Fibroblast of skin of right quadriceps (primary cell): ENCODE data around the gene STEAP3.
"Not testable (repeated sequence)": the region's sequence is repeated elsewhere in the genome, so short reads cannot be mapped to it uniquely, and the experiment has no call there.

Source experiments
- DNase-seq: peaks from one replicate; pipeline ENCODE4 v3.0.0-alpha.2; 2013

The STEAP3 gene

DNA sequence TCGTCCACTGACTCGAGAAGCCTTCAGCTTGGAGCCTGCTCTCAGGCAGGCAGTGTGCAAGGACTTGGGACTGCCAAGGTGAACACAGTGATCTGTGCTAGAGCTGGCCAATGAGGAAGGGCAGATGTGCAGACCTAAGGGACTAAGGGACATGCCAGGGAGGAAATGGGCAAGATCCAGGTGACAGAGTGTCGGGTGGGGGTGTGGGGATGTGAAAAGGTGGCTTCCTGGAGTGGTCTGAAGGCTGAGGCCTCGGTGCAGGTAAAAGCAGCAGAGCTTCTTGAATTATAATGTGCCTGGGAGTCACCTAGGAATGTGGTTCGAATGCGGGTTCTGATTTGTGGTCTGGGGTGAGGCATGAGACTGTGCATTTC is 42.0 kb downstream of the STEAP3 start:
- DNase-seq = no peak

DNA sequence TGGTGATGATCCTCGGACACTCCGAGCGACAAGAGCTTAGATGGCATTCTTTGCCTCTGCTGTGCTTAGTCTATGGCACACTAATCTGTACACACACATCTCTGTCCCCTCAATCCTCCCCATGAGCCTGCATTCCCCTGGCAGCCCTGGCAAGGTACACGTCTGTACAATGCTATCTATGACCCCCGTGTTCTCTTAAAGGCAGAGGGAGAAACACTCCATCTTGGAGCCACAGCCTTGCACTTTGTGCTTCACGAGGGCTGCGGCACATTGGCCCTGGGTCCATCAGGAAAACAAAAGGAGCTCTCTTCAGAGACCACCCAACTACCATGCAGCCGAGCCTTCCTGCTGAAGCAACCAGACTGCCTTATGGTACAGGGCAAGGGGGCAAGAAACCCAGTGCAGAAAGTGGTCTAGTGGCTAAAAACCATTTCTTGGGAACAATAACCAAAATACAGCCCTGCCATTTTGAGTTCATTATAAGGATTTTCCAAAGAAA is 42.5 kb downstream of the STEAP3 start:
- DNase-seq = no peak

DNA sequence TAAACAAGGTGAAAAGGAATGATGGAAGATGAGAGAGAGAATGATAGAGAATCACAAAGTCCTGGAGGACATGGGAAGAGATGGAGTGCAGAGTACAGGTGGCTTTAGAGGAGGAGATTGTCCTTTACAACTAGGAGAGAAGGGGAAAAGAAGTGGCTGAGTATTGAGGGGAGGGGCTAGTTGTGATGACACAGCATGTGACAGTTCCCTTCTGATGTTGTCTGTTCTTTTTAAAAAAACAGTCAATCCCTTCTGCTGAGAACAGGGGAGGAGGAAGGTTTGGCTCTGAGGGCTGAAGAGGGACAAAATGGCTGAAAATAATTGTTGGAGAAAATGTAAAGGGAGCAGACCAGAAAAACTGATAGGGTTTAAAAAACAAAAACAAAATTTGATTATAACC is 44.0 kb downstream of the STEAP3 start:
- DNase-seq = no peak

DNA sequence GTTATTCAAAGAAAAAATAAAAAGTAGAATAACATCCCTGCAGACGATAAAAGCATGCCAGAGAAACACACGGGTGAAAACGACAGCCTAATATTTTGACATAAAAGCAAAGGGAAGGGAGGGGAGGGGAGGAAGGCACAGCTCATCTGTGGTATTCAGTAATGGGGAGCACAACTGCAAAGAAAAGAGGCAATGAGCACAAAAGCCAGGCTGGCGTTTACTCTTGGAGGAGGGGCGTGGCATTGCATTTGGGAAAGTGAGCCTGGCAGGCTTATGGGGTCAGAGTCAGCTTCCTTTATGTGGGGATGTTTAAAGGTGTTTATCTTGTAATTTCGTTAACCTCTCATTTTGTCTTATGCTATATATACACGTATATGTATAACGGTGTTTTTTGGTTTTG is 53.2 kb downstream of the STEAP3 start:
- no peak for DNase-seq

DNA sequence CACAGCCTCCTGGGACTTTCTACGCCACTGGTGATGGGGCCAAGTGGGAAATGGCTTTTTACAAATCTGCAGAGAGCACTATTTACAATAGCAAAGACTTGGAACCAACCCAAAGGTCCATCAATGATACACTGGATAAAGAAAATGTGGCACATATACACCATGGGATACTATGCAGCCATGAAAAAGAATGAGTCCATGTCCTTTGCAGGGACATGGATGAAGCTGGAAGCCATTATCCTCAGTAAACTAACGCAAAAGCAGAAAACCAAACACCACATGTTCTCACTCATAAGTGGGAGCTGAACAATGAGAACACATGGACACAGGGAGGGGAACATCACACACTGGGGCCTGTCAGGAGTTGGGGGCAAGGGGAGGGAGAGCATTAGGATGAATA is 54.8 kb downstream of the STEAP3 start:
- not testable (repeated sequence) for DNase-seq

DNA sequence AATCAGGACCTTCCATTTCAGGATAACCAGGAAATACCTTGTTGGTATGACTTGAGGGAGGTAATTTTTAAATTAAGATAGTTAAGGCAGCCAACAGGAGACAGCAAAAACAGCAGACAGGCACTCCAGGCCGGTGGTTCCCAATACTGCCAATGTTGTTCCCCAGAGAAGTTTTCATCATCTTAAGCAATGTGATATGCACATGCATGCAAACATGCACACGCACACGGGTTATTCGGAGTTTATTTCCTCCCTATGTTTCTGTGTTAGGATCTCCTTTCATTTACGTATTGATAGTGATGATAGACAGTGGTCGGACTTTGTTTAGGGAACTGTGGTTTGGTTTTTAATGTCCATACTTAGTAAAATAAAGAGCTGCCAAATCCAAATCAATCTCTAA is 55.3 kb downstream of the STEAP3 start:
- DNase-seq = no peak

DNA sequence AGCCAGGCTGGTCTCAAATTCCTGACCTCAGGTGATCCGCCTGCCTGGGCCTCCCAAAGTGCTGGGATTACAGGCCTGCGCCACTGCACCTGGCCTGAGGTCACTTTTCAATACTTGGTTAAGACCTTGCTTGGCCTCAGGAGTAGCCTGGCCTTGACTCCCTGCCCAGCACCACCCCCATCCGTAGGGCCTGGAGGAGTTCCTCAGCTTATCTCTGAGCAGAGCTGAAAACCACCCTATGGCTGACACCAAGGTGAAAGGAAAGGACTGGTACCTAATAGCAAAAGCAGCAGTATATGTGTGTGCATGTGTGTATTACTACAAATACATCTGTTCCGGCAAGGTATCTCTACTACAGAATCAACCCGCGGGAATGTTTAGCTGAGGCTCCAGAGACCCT is 56.0 kb downstream of the STEAP3 start:
- no peak for DNase-seq

DNA sequence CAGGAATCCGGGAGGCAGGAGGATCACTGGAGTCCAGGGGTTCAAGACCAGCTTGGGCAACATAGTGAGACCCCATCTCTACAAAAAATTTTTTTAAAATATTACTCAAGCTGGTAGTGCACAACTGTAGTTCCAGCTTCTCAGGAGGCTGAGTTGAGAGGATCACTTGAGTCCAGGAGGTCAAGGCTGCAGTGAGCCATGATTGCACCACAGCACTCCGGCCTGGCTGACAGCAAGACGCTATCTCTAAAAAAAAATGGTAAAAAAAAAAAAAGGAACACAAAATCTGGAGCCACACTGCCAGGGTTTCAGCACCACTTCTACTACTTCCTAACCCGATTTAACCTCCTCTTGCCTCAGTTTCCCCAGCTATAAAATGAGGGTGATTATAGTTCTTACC is 57.0 kb downstream of the STEAP3 start:
- no peak for DNase-seq

DNA sequence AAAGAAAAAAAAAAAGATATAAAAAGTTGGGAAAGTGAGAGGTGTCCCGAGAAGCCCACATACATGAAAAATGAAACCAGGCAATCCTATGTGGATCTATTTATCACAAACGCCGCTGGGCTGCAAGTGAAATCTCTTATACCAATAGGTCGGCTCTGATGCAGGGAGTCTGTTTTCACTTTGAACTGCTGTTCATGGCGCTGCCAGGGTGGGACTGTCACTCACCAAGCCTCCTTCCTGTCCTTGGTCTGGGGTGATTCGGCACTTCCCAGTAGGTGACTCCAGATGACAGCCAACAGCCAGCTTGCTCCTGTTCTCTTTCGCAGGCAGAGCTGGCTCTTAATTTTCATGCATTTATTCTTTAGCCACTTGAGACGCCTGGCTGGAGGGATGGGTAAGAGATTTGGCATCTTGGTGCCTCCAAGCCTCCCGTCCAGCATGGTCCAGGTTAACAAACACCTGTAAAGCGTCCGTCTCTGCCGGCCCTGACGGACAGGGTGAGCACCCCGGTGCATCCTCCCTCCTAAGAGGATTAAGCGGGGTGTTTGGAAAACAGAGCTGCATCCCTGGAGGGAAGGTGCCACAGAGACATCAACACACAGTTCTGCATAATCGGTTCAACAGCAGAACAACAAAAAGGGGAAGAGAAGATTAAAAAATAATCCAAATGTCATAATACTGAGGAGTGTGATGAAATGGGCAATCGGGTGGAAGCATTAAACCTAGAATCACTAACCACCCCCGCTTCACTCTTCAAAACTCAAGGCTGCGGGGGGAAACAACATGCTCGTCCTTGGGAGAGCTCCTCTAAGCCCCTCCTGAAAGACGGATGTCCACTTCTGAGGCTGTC is 58.7 kb downstream of the STEAP3 start:
- DNase-seq = no peak

DNA sequence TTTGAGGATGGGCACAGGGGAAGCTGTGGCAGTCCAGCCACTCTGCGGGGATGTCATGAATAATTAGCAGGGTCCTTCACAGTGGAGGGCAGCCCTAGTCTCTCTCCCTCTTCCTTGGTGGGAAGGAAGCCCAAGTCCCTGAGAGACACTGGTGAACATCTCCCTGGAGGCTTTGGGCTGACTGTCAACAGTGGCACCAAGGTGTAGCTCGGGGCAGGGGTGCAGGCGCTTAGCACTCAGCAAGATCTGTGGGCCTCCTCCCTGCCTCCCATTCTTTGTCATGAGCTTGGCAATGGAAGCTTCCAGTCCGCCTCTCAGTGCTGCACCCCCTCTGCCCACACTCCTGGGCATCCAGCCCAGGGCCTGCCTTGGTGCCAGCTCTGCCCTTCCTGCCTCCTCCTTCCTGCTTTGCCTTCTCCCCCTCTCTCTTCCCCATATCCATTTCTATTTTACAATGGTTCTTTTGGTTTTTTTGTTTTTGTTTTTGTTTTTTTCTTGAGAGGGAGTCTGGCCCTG is 59.4 kb downstream of the STEAP3 start:
- DNase-seq = no peak

DNA sequence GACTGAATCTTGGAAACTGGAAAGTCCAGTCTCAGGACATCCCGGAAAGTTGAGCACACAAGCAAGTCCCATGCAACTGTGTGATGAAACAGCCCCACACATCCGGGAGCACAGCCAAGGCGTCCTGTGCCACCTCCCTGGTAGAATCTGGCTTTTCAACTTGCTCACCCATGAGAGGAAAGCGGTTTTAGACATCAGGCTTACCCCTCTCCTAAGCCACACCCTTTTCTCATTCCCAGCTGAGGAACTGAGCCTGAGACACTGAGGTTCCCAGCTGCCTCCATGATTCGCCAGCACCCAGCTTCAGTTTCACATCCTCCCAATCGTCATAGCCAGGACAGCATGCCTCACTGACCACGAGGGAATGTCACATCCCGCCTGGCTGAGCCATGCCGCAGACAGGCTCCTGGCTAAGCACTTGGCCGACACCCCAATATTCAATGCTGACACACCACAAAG is 60.3 kb downstream of the STEAP3 start:
- peak; percentile 86 for DNase-seq

DNA sequence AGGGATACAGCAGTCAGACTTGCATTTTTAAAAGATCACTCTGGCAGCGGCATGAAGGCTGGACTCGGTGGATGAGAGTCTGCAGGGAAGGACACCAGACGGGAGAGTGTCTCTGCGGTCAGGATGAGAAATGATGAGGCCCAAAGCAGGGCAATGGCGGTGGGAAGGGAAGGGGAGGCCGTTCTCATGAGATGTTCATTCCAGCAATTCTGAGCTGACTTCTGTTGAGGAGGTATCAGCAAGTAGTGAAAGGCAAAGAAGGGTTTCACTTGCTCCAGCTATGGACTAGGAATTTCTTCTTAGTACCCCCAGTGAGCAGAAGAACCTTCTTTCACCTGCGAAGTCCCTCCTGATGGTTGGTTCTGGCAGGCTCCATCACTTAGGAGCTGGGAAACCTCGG is 63.0 kb downstream of the STEAP3 start:
- no peak for DNase-seq

DNA sequence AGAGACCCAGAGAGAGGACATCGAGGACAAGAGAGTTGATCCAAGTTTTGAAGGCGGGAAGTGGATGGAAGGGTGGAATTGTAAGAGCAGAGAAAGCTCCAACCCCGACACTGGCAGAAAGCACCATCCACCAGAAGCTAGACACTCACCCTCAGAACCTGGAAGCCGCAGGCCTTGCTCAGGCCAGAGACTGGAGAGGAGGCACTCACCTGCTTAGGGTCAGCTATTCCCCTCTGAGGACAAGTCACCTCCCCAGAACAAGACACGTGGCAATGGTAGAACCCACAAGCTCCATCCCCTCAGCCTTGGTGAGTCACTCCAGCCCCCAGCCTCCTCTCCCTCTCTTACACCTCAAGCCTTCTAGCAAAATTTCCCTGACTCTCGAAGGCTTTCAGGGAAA is 64.9 kb downstream of the STEAP3 start:
- DNase-seq = no peak

DNA sequence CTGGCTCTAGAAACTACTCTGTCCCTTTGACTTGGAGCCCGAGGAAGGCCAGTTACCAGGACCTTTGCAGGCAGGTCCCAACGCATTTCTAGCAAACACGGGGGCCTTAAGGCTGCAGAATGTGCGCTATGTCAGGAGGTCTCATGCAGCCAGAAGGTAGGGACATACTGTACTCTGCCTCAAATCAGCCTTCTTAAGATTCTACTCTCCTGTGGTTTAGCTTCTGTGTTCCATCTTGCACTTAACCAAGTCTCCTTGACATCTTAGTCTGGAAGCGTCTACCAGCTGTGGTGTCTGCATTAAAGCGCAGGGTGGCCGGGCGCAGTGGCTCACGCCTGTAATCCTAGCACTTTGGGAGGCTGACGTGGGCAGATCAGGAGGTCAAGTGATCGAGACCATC is 65.5 kb downstream of the STEAP3 start:
- no peak for DNase-seq

DNA sequence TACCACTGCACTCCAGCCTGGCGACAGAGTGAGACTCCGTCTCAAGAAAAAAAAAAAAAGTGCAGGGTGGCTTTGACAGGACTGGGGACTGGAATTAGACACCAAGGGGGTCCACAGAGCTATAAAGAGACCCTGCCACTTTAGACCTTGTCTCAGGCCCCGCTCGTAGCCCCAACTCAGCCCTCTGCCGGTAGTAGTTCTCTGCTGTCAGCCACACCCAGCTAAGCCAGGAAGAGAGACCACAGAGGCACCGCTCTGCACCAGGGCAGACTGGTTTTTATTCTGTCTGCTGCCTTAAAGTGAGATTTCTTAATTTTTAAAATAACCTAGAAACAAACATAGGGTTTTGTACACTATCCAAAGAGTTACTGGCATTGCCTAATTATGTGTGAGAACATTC is 66.0 kb downstream of the STEAP3 start:
- no peak for DNase-seq

DNA sequence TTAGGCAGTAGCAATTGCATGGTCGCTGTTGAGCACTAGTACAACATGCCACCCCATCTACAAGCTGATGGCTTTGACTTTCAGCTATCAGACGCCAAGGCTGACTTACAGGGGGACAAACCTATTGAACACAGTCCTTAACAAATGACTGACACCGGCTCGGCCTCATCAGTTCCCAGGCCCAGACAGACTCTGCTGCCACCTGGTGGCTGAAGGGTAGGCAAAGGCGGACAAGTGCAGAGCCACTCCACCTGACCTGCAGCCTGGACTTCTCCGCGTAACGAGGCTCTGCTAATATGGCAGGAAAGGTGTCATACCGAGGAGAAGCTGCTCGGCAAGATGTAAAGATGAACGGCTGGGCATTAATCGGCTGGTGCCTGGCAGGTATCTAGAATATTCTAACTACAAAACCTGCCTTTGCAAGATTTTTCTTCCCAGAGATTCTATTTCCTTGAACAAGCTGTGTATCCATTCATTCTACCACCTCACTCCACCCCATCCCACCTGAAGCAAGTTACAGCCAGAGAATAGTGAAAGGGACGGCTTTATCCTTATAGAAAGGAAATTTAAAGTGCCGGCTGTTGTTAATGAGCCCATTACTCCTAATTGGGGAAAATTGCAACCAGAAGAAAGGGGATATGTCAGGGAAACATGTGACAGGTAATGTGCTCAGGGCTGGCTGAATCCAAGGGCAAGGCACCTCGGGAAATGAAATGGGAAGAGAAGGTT is 67.4 kb downstream of the STEAP3 start:
- DNase-seq = peak; percentile 50

DNA sequence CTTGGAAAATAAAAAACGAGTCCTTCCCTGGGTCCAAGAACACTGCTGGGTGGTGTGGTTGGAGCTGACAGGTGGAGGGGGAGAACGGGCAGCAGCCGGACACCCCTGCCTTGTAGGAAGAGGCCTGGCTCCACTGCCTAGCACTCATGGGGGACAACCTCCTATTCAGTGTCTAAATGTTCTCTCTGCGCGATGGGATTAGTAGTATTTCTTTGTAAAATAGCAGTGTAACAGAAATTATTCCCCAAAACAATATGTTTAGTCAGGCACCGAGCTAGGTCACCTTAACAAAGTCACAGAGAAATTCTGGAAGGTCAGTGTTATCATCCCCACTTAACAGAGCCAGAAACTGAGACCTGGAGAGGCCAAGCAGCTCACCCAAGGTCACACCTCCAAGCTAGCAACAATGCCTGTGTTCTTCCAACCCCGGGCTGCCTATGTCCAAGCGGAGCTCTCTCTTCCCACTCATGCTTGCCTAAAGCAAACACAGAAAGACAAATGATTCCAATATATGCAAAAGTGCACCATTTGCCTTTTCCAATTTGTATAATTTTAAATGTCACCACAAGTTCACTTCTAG is 68.0 kb downstream of the STEAP3 start:
- DNase-seq = no peak

DNA sequence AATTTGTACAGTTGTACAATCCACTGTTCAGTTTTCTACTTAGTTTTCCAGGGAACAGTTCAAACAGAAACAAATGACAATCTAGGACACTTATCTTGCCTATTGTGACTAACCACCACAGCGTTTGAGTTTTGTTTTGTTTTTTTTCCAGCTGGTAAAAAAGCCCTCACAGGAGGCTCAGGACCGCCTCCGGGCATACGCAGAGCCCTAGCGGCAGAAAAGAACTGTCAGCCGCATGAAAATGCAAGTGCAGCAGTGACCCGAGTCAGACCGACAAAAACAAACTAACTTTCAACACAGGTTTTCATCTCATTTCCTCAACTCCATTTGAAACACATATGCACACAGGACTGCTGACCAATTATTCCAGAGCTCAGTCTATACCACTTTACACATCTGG is 68.6 kb downstream of the STEAP3 start:
- DNase-seq = no peak

DNA sequence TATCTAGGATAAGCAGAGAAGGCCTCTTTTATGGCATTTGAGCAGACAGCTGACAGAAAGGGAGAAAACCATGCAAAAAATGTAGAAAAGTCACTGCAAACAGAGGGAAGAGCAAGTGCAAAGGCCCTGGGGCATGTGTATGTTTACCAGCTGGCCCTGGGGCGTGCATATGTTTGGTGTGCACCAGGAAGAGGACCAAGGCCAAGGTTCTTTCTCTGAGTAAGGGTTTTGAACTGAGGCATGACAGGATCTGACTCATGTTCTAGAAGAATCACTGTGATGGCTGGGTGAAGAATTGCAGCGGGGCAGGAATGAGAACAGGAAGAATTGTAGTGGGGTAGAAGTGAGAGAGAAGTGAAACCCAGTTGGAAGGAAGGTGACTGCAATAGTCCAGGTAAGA is 69.6 kb downstream of the STEAP3 start:
- no peak for DNase-seq

DNA sequence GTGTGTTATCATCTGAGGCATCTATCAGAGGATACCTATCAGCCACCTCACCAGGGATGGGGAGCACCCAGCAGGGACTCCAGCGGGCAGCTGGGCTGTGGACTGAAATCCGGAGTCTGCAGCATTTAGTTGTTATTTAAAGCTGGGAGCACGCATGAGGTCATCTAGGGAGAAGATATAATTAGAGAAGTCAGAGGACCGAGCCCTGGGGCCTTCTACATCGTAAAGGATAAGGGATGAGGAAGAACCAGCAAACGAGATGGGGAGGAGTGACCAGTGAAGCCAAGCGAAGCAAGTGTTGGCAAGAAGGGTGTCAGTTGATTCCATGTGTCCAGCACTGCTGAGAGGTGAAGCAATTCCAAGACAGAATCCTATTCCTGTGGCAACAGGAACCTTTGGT is 70.3 kb downstream of the STEAP3 start:
- no peak for DNase-seq

DNA sequence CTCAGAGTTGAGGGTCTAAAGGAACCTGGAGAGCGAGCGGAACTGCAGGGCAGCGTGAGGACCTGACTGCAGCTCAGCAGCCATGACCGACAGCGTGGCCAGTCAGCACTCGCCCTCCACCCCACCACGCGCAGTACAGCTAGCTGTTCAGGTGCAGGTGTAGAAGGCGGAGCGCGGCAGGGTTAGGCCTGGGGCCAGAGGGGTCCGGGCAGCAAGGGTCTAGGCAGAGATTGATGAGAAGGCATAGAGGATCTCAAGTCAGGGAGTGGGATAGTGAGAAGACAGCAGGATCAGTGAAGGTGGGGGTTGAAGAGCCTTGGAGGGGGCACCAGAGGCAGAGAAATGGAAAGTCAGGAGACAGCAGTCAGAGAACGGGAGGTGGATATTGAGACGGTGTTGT is 71.0 kb downstream of the STEAP3 start:
- DNase-seq = no peak

DNA sequence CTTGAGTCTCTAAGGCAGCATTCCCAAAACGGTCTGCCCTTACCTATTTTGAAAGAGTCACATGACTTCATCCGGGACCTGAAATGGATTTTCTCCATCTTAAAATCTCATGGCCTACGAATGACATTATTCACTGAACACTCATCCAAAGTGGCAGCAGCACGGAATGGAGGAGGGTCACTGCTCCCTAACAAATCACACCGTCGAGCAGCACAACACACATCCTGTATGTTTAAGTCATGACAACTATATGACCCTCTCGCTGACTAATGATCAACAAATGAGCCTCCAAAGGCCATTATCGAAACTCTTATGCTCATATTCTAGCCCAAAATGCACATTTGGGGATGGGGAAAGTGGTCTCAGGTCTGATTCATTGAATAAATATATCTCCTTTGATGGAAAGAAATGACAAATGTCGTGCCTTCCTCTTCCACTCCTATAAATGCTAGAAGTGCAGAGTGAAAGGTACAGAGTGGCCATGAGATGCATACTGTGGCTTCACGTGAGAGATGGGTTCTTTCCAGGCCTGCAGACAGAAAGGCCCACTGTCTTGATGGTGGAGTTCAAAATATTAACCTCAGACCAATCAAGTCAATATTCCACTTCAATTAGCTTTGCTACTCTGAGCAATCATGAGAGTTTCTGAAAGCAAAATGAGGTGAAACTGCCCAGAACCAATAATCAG is 72.2 kb downstream of the STEAP3 start:
- DNase-seq = no peak

DNA sequence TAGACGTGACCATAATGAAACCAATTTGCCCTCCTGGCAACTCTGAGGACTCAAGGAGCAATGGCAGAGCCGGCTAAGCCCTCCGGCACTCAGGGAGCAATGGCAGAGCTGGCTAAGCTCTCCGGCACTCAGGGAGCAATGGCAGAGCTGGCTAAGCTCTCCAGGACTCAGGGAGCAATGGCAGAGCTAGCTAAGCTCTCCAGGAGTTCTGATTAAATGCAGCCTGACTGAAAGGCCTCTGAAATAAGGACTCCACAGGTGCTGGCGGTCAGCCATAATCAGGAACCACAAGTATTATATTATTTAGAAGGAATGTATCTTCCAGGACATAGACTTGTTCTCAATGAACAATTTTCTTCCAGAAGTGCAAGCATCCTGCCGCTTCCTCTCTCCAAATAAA is 77.8 kb downstream of the STEAP3 start:
- peak; percentile 56 for DNase-seq
